Lower lobe of right lung (tissue), 2 donors: ENCODE results near the gene PDGFC. TPM values are rescaled to one million over a fixed set of nuclear protein-coding genes. Genes with fewer than 3 reads are reported as not detected.
"Not testable (repeated sequence)": the region's sequence is repeated elsewhere in the genome, so short reads cannot be mapped to it uniquely, and the experiment has no call there.

Experiments used
- ATAC-seq, 2 donors: fragments of 200-7000 bp; cut with Tn5 transposase; one replicate each; pipeline ENCODE4 v1.9.1; 2020 to 2022; ENCODE audit warnings: mild to moderate bottlenecking in 2 of 2, moderate library complexity in 2 of 2
- DNase-seq: peaks from one replicate; pipeline ENCODE4 v3.0.0-alpha.2; 2020
- H3K27ac ChIP-seq: fragments of 200-600 bp; one replicate; pipeline ENCODE4 v1.8.0; 2022
- H3K27me3 ChIP-seq: fragments of 200-600 bp; one replicate; pipeline ENCODE4 v1.8.0; 2022; ENCODE audit warnings: low read depth
- H3K36me3 ChIP-seq: fragments of 200-600 bp; one replicate; pipeline ENCODE4 v1.8.0; 2022; ENCODE audit warnings: mild to moderate bottlenecking
- H3K4me1 ChIP-seq: fragments of 200-600 bp; one replicate; pipeline ENCODE4 v1.8.0; 2022
- H3K4me3 ChIP-seq: fragments of 200-600 bp; one replicate; pipeline ENCODE4 v1.8.0; 2022; ENCODE audit warnings: mild to moderate bottlenecking
- H3K9me3 ChIP-seq: fragments of 200-600 bp; one replicate; pipeline ENCODE4 v1.8.0; 2022
- CTCF ChIP-seq: fragments of 200-600 bp; IDR thresholded peaks from one replicate; pipeline ENCODE4 v1.8.0; 2022; ENCODE audit warnings: antibody characterized with exemption, mild to moderate bottlenecking
- intact Hi-C: fragments of 100-400 bp; cut with DNase I; formaldehyde crosslinking; loops from one replicate; pipeline ENCODE4 v1.11.0; 2022
- total RNA-seq: library from RNA; stranded (reverse); fragmentation: NEBNext Ultra II Directional; extraction: Animal tissue kit (Norgen Biotek cat#: 25700); gene quantifications from one replicate; pipeline ENCODE4 v1.2.1, GENCODE V29; 2021
- donor health status: DM: no; HTN: yes; CAD: no; lungs with severe emphysema.

The PDGFC gene
- total RNA-seq, 1 donor from 2014 or later, result 30.6 TPM

GRCh38 chr4:156870131-156870530, 101.5 kb downstream of the PDGFC start:
- Histone ChIP-seq H3K9me3 (no peaks in the 10 kb centered on the region), H3K27me3 (no peaks in the 10 kb centered on the region), H3K36me3 (no peaks in the 10 kb centered on the region), H3K27ac (no peak overlapping the region), H3K4me3 (no peak overlapping the region), H3K4me1 (no peaks in the 10 kb centered on the region)
- DNase-seq, result no peak
- TF ChIP-seq CTCF, result no peak
- intact Hi-C loops, result no loop called here
- no peak for ATAC-seq

GRCh38 chr4:156866088-156866487, 105.5 kb downstream of the PDGFC start:
- H3K4me1 ChIP-seq, intact Hi-C loops, H3K9me3 ChIP-seq, H3K27ac ChIP-seq, H3K27me3 ChIP-seq, H3K4me3 ChIP-seq, ATAC-seq, H3K36me3 ChIP-seq, DNase-seq: not testable (repeated sequence)

GRCh38 chr4:156865451-156865850, 106.1 kb downstream of the PDGFC start:
- intact Hi-C loops, result no loop called here
- H3K9me3 ChIP-seq, result no peaks in the 10 kb centered on the region
- ATAC-seq, result no peak
- no peak overlapping the region for H3K4me3 ChIP-seq
- no peak overlapping the region for H3K27ac ChIP-seq
- H3K27me3 ChIP-seq, result no peaks in the 10 kb centered on the region
- no peaks in the 10 kb centered on the region for H3K36me3 ChIP-seq
- no peaks in the 10 kb centered on the region for H3K4me1 ChIP-seq
- no peak for DNase-seq
- TF ChIP-seq CTCF, result no peak

- Histone ChIP-seq H3K36me3 (no peaks in the 10 kb centered on the region), H3K27ac (no peak overlapping the region), H3K4me3 (no peak overlapping the region), H3K27me3 (no peaks in the 10 kb centered on the region), H3K4me1 (no peaks in the 10 kb centered on the region), H3K9me3 (no peaks in the 10 kb centered on the region)
- ATAC-seq (no peak), DNase-seq (no peak)
- no peak for TF ChIP-seq CTCF
- intact Hi-C loops, result no loop called here
Measured at GRCh38 chr4:156858071-156858470, 113.5 kb downstream of the PDGFC start.

GRCh38 chr4:156838761-156839160, 132.8 kb downstream of the PDGFC start:
- Histone ChIP-seq H3K36me3 (no peaks in the 10 kb centered on the region), H3K9me3 (peaks cover 26% of the 10 kb centered on the region), H3K4me1 (no peaks in the 10 kb centered on the region), H3K4me3 (no peak overlapping the region), H3K27ac (no peak overlapping the region), H3K27me3 (no peaks in the 10 kb centered on the region)
- TF ChIP-seq CTCF, result no peak
- ATAC-seq (no peak), DNase-seq (no peak)
- intact Hi-C loops, result no loop called here

GRCh38 chr4:156837625-156838345, 133.8 kb downstream of the PDGFC start:
- Histone ChIP-seq H3K27me3 (no peaks in the 10 kb centered on the region), H3K4me3 (no peak overlapping the region), H3K4me1 (no peaks in the 10 kb centered on the region), H3K9me3 (peaks cover 26% of the 10 kb centered on the region), H3K36me3 (no peaks in the 10 kb centered on the region), H3K27ac (no peak overlapping the region)
- DNase-seq (no peak), ATAC-seq (no peak)
- intact Hi-C loops, result no loop called here
- no peak for TF ChIP-seq CTCF
